ENCODE data around the gene FNDC3A. TPM values are rescaled to one million over a fixed set of nuclear protein-coding genes. Genes with fewer than 3 reads are reported as not detected.

Gene FNDC3A
- total and polyA plus RNA-seq, 2 experiments from 2014 or later: 21.9 to 73.5 TPM

- DNase-seq (ENCODE audit: low spot score): no peak
- H3K4me1 ChIP-seq (ENCODE audit: insufficient read depth): no peaks in the 10 kb centered on the region
These were observed 271.3 kb downstream of the FNDC3A start for GRCh38 chr13:49246850-49247642.

GRCh38 chr13:49247643-49248621 is 272.2 kb downstream of the FNDC3A start, which contains the start of gene CDADC1:
Gene CDADC1, plus strand, starts transcription at chr13:49247925. Its CDS starts 113 bp downstream, at chr13:49248038.
- H3K9me2 ChIP-seq (replicated peaks; ENCODE audit: insufficient read depth): no peaks in the 10 kb centered on the region
- H3K4me2 ChIP-seq: peak within 1 kb of the TSS; percentile 90
- H3K27ac ChIP-seq: peak within 1 kb of the TSS; percentile 83
- H3K9me3 ChIP-seq (ENCODE audit: low read depth): no peaks in the 10 kb centered on the region
- DNase-seq (ENCODE audit: low spot score): peak; percentile 99
- H3K79me2 ChIP-seq: peaks cover 8% of the 10 kb centered on the region
- TF ChIP-seq EZH2 (IDR thresholded peaks at IDR 0.05; ENCODE audit: borderline replicate concordance): no peak
- TF ChIP-seq CTCF (IDR thresholded peaks at IDR 0.05; ENCODE audit: poor library complexity): no peak
- TF ChIP-seq EZH2phosphoT487 (IDR thresholded peaks at IDR 0.05; ENCODE audit: low read depth, severe bottlenecking, unreplicated experiment): no peak
- no peaks in the 10 kb centered on the region for H3K36me3 ChIP-seq (replicated peaks; ENCODE audit: insufficient read depth, low read depth)
- peak within 1 kb of the TSS; percentile 60 for H3K4me3 ChIP-seq
- no peaks in the 10 kb centered on the region for H3K27me3 ChIP-seq
- WGBS (ENCODE audit: low lambda C conversion rate, missing lambda C conversion rate): under 1% methylated on average over 56 of the region's 56 CpGs
- H3K4me1 ChIP-seq (ENCODE audit: insufficient read depth): no peaks in the 10 kb centered on the region
- no peaks in the 10 kb centered on the region for H4K20me1 ChIP-seq (ENCODE audit: insufficient read depth, poor library complexity, severe bottlenecking)
- H2AFZ ChIP-seq: peak within 1 kb of the TSS; percentile 85

More at GRCh38 chr13:49246850-49247642, 271.3 kb downstream of the FNDC3A start:
- H4K20me1 ChIP-seq (ENCODE audit: insufficient read depth, poor library complexity, severe bottlenecking): no peaks in the 10 kb centered on the region
- WGBS (ENCODE audit: low lambda C conversion rate, missing lambda C conversion rate): 25% methylated on average over 4 of the region's 4 CpGs
- no peaks in the 10 kb centered on the region for H3K27me3 ChIP-seq
- peak overlapping the region; percentile 60 for H3K4me3 ChIP-seq
- peaks cover 8% of the 10 kb centered on the region for H3K79me2 ChIP-seq
- H3K4me2 ChIP-seq: peak overlapping the region; percentile 76
- no peaks in the 10 kb centered on the region for H3K9me2 ChIP-seq (replicated peaks; ENCODE audit: insufficient read depth)
- peak overlapping the region; percentile 83 for H3K27ac ChIP-seq
- H3K36me3 ChIP-seq (replicated peaks; ENCODE audit: insufficient read depth, low read depth): no peaks in the 10 kb centered on the region
- peak overlapping the region; percentile 60 for H2AFZ ChIP-seq
- no peaks in the 10 kb centered on the region for H3K9me3 ChIP-seq (ENCODE audit: low read depth)
- no peak for TF ChIP-seq EZH2 (IDR thresholded peaks at IDR 0.05; ENCODE audit: borderline replicate concordance)
- no peak for TF ChIP-seq EZH2phosphoT487 (IDR thresholded peaks at IDR 0.05; ENCODE audit: low read depth, severe bottlenecking, unreplicated experiment)
- no peak for TF ChIP-seq CTCF (IDR thresholded peaks at IDR 0.05; ENCODE audit: poor library complexity)

GRCh38 chr13:49248622-49249002 is 272.9 kb downstream of the FNDC3A start:
- peaks cover 8% of the 10 kb centered on the region for H3K79me2 ChIP-seq
- peak overlapping the region; percentile 60 for H3K4me3 ChIP-seq
- H3K4me2 ChIP-seq: peak overlapping the region; percentile 90
- no peaks in the 10 kb centered on the region for H3K4me1 ChIP-seq (ENCODE audit: insufficient read depth)
- WGBS (ENCODE audit: low lambda C conversion rate, missing lambda C conversion rate): 7% methylated on average over 6 of the region's 6 CpGs
- peak overlapping the region; percentile 72 for H3K27ac ChIP-seq
- no peaks in the 10 kb centered on the region for H4K20me1 ChIP-seq (ENCODE audit: insufficient read depth, poor library complexity, severe bottlenecking)
- TF ChIP-seq EZH2phosphoT487 (IDR thresholded peaks at IDR 0.05; ENCODE audit: low read depth, severe bottlenecking, unreplicated experiment) (no peak), CTCF (IDR thresholded peaks at IDR 0.05; ENCODE audit: poor library complexity) (peak; percentile 35)
- no peaks in the 10 kb centered on the region for H3K9me3 ChIP-seq (ENCODE audit: low read depth)
- no peaks in the 10 kb centered on the region for H3K27me3 ChIP-seq
- H3K36me3 ChIP-seq (replicated peaks; ENCODE audit: insufficient read depth, low read depth): no peaks in the 10 kb centered on the region
- no peaks in the 10 kb centered on the region for H3K9me2 ChIP-seq (replicated peaks; ENCODE audit: insufficient read depth)
- peak overlapping the region; percentile 85 for H2AFZ ChIP-seq
- peak; percentile 6 for DNase-seq (ENCODE audit: low spot score)

Measured in hepatocyte (in vitro differentiated cells).